Ovary (tissue), 9 donors: Measurements from ENCODE around the gene PGD. TPM values are rescaled to one million over a fixed set of nuclear protein-coding genes. Genes with fewer than 3 reads are reported as not detected.

Experiments used
- DNase-seq, 5 donors: peaks; one replicate each; pipeline ENCODE4 v3.0.0-alpha.2; 2019 to 2020
- H3K27ac ChIP-seq, 2 donors: fragments of 200-600 bp; one replicate each; pipeline versions ENCODE4 v1.5.1 to v1.8.0; 2019 to 2022
- H3K27me3 ChIP-seq: fragments of 200-600 bp; one replicate; pipeline ENCODE4 v1.8.0; 2022
- H3K36me3 ChIP-seq: fragments of 200-600 bp; sonication (generic); one replicate; pipeline ENCODE4 v1.5.1; 2019
- H3K4me1 ChIP-seq: one replicate; pipeline ENCODE4 v1.8.1; 2013; ENCODE audit warnings: mild to moderate bottlenecking, moderate library complexity; ENCODE audit not compliant: insufficient read depth
- H3K4me3 ChIP-seq: fragments of 200-600 bp; sonication (generic); one replicate; pipeline ENCODE4 v1.5.1; 2017
- H3K9me3 ChIP-seq, 2 donors: fragments of 200-600 bp in 1 of 2; sonication (generic) in 1 of 2; one replicate each; pipeline versions ENCODE4 v1.5.1 to v1.8.1; 2013 to 2019; ENCODE audit warnings: mild to moderate bottlenecking in 1 of 2, moderate library complexity in 1 of 2
- EP300 ChIP-seq: sonication (generic); formaldehyde crosslinking; IDR thresholded peaks from one replicate; pipeline ENCODE4 v1.6.1; 2017; ENCODE audit warnings: antibody characterized with exemption
- POLR2A ChIP-seq: fragments of 450-650 bp; IDR thresholded peaks from one replicate; pipeline ENCODE4 v1.6.1; 2017; ENCODE audit warnings: antibody characterized with exemption, mild to moderate bottlenecking, moderate library complexity
- WGBS, 3 donors: extraction: QIAGEN DNeasy Blood & Tissue Kit in 1 of 3; methylation state at CpG; one replicate each; pipeline versions ENCODE4 v1.1.5 to v1.1.7; 2013 to 2017; 5-methylcytosine and 5-hydroxymethylcytosine counted together
- intact Hi-C, 4 donors: fragments of 100-400 bp; cut with DNase I; formaldehyde crosslinking; loops; one replicate each; pipeline versions ENCODE4 v1.11.0 to v1.15.1; 2022 to 2023
- polyA plus RNA-seq, 2 donors: library from polyadenylated mRNA; stranded (reverse); fragments of 200-250 nt in 1 of 2; fragments of 350-450 nt in 1 of 2; fragmentation: Illumina TruSeq in 1 of 2; extraction: RNeasy Lipid Tissue Mini Kit (QIAGEN cat#74804) in 1 of 2; gene quantifications; one replicate each; pipeline ENCODE4 v1.2.3, GENCODE V29; 2013 to 2014
- total RNA-seq, 7 donors: library from RNA; depleted of rRNA in 2 of 7; stranded (reverse); fragments of >200 nt in 2 of 7; fragmentation: NEBNext Ultra II Directional in 3 of 7; extraction: Animal tissue kit (Norgen Biotek cat#: 25700) in 3 of 7; gene quantifications; one replicate each; pipeline versions ENCODE4 v1.1.0 to v1.2.4, GENCODE V29; 2016 to 2023
- TF ChIP-seq, protein P1 (sequence below), 3 donors: fragments of 450-650 bp in 2 of 3; fragments of 200-600 bp in 1 of 3; IDR thresholded peaks; one replicate each; pipeline versions ENCODE4 v1.5.1 to v1.8.0; 2016 to 2022; ENCODE audit warnings: antibody characterized with exemption in 3 of 3, mild to moderate bottlenecking in 1 of 3
- donor health status: DM: no; HTN: no; CAD: no; lungs with moderate emphysema.
- donor health status: DM: no; HTN: no; CAD: no.
- donor health status: Bipolar disorder and iron deficiency.
- donor health status: DM: yes; HTN: yes; CAD: no.
- donor health status: DM: no; HTN: no; CAD: no.
- donor health status: DM: yes; HTN: yes; CAD: no.

The PGD gene
- total and polyA plus RNA-seq, 9 donors: 32.0 to 149 (median 52.8) TPM

GRCh38 chr1:10440794-10441193 lies 41.9 kb downstream of the PGD start:
- H3K36me3 ChIP-seq: no peaks in the 10 kb centered on the region

GRCh38 chr1:10444248-10444647 lies 45.4 kb downstream of the PGD start:
- Histone ChIP-seq H3K27ac (no peak overlapping the region), H3K4me1 (no peaks in the 10 kb centered on the region), H3K4me3 (no peak overlapping the region), H3K9me3 (no peaks in the 10 kb centered on the region), H3K36me3 (no peaks in the 10 kb centered on the region), H3K27me3 (no peaks in the 10 kb centered on the region)
- intact Hi-C loops: no loop called here
- TF ChIP-seq POLR2A: no peak
- TF ChIP-seq, protein P1, sequence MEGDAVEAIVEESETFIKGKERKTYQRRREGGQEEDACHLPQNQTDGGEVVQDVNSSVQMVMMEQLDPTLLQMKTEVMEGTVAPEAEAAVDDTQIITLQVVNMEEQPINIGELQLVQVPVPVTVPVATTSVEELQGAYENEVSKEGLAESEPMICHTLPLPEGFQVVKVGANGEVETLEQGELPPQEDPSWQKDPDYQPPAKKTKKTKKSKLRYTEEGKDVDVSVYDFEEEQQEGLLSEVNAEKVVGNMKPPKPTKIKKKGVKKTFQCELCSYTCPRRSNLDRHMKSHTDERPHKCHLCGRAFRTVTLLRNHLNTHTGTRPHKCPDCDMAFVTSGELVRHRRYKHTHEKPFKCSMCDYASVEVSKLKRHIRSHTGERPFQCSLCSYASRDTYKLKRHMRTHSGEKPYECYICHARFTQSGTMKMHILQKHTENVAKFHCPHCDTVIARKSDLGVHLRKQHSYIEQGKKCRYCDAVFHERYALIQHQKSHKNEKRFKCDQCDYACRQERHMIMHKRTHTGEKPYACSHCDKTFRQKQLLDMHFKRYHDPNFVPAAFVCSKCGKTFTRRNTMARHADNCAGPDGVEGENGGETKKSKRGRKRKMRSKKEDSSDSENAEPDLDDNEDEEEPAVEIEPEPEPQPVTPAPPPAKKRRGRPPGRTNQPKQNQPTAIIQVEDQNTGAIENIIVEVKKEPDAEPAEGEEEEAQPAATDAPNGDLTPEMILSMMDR (IDR thresholded peaks at IDR 0.05): no peak
- no peak for TF ChIP-seq EP300
- no peak for DNase-seq
- 91 to 97% (median 93%) methylated on average over 6 of the region's 6 CpGs for WGBS, 3 donors

More at GRCh38 chr1:10440794-10441193, 41.9 kb downstream of the PGD start:
- DNase-seq: no peak
- no peaks in the 10 kb centered on the region for H3K9me3 ChIP-seq
- WGBS, 3 donors: 94 to 96% (median 95%) methylated on average over 5 of the region's 5 CpGs
- no peaks in the 10 kb centered on the region for H3K27me3 ChIP-seq
- no peak overlapping the region for H3K4me3 ChIP-seq
- no peak overlapping the region for H3K27ac ChIP-seq
- TF ChIP-seq POLR2A (no peak), EP300 (no peak)
- TF ChIP-seq, protein P1 (IDR thresholded peaks at IDR 0.05): no peak
- intact Hi-C loops: no loop called here
- no peaks in the 10 kb centered on the region for H3K4me1 ChIP-seq

- 87 to 89% (median 88%) methylated on average over 7 of the region's 7 CpGs for WGBS, 3 donors
- DNase-seq: no peak
- no peaks in the 10 kb centered on the region for H3K36me3 ChIP-seq
- intact Hi-C loops: no loop called here
- H3K27ac ChIP-seq: no peak overlapping the region
- no peaks in the 10 kb centered on the region for H3K4me1 ChIP-seq
- TF ChIP-seq EP300: no peak
- TF ChIP-seq POLR2A: no peak
- TF ChIP-seq, protein P1 (IDR thresholded peaks at IDR 0.05): no peak
- H3K9me3 ChIP-seq: no peaks in the 10 kb centered on the region
- H3K27me3 ChIP-seq: no peaks in the 10 kb centered on the region
- H3K4me3 ChIP-seq: no peak overlapping the region
Observed at GRCh38 chr1:10444795-10445397, 46.0 kb downstream of the PGD start.

- no peak for DNase-seq
- H3K36me3 ChIP-seq: no peaks in the 10 kb centered on the region
- WGBS, 3 donors: 96 to 98% (median 97%) methylated on average over 7 of the region's 7 CpGs
- no peaks in the 10 kb centered on the region for H3K4me1 ChIP-seq
- H3K27me3 ChIP-seq: no peaks in the 10 kb centered on the region
- intact Hi-C loops: no loop called here
- H3K9me3 ChIP-seq: no peaks in the 10 kb centered on the region
- H3K4me3 ChIP-seq: no peak overlapping the region
- H3K27ac ChIP-seq: no peak overlapping the region
- TF ChIP-seq EP300: no peak
Observed at GRCh38 chr1:10446790-10447422, 48.0 kb downstream of the PGD start.

GRCh38 chr1:10449751-10450150 lies 50.9 kb downstream of the PGD start, which contains the start of gene CORT:
Gene CORT (plus strand): TSS chr1:10450031. CDS start chr1:10450224, 193 bp downstream.
- WGBS, 3 donors: 92 to 94% (median 94%) methylated on average over 10 of the region's 10 CpGs
- no peak for DNase-seq
- Histone ChIP-seq H3K9me3 (no peaks in the 10 kb centered on the region), H3K27me3 (no peaks in the 10 kb centered on the region), H3K36me3 (no peaks in the 10 kb centered on the region), H3K4me1 (no peaks in the 10 kb centered on the region), H3K27ac (no peak within 1 kb of the TSS), H3K4me3 (no peak within 1 kb of the TSS)
- intact Hi-C loops: no loop called here
- TF ChIP-seq EP300 (no peak), POLR2A (no peak)
- TF ChIP-seq, protein P1 (IDR thresholded peaks at IDR 0.05): no peak
